ENCODE measurements around the gene CCDC88C.

- TF ChIP-seq CTCF (conservative IDR thresholded peaks at IDR 0.05; ENCODE audit: low read depth, low read length) (no peak), EZH2 (IDR thresholded peaks at IDR 0.05; ENCODE audit: low read length, unreplicated experiment) (no peak), EZH2phosphoT487 (IDR thresholded peaks at IDR 0.05; ENCODE audit: borderline replicate concordance, low read length) (no peak)
Measured at GRCh38 chr14:91354221-91354916, 63.3 kb downstream of the CCDC88C start.

All from PC-3 (cell line).